Measurements from ENCODE around the gene RGS6.

DNA sequence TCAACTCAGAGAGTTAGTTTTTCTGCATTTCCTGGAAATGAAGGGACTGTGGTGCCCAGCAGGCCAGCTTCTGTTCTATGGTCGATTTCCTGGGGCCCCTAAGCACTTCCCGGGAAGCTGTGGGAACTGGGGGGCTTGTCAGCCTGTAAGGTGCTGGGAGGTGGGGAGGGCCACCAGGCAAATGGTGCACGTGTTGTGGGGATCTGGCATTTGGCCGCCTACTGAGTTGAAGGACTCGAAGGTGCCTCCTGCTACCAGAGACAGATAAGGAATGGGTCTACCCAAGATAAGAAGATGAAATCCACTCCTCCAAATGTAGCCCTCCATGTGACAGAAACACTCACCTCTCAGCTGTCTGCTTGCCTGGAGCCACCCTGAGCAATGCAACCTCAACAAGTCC, 620.0 kb downstream of the RGS6 start:
- no peak for TF ChIP-seq POLR2A (IDR thresholded peaks at IDR 0.05; ENCODE audit: low read depth, low read length)
- TF ChIP-seq POLR2AphosphoS5 (IDR thresholded peaks at IDR 0.05; ENCODE audit: low read depth, low read length): no peak

All from GM12892 (cell line).